Testis (tissue), 3 donors: ENCODE measurements around the gene HSPB6. TPM values are rescaled to one million over a fixed set of nuclear protein-coding genes. Genes with fewer than 3 reads are reported as not detected.
"Not testable (repeated sequence)": the region's sequence is repeated elsewhere in the genome, so short reads cannot be mapped to it uniquely, and the experiment has no call there.

ENCODE experiments used
- DNase-seq: peaks from one replicate; pipeline ENCODE4 v3.0.0-alpha.2; 2019
- H3K27ac ChIP-seq, 2 donors: fragments of 200-600 bp; sonication (generic); one replicate each; pipeline ENCODE4 v1.5.1; 2019
- H3K27me3 ChIP-seq: fragments of 200-600 bp; sonication (generic); one replicate; pipeline ENCODE4 v1.5.1; 2019
- H3K36me3 ChIP-seq: fragments of 200-600 bp; sonication (generic); one replicate; pipeline ENCODE4 v1.5.1; 2017; ENCODE audit warnings: low read depth; ENCODE audit errors: missing control alignments
- H3K4me1 ChIP-seq: fragments of 200-600 bp; sonication (generic); one replicate; pipeline ENCODE4 v1.5.1; 2019
- H3K4me3 ChIP-seq, 2 donors: fragments of 200-600 bp; sonication (generic); one replicate each; pipeline ENCODE4 v1.5.1; 2017 to 2019
- H3K9me3 ChIP-seq: fragments of 200-600 bp; sonication (generic); one replicate; pipeline ENCODE4 v1.5.1; 2017
- POLR2A ChIP-seq: fragments of 450-650 bp; IDR thresholded peaks from one replicate; pipeline ENCODE4 v1.6.1; 2017; ENCODE audit warnings: antibody characterized with exemption, mild to moderate bottlenecking, moderate library complexity
- WGBS, 2 donors: methylation state at CpG; one replicate each; pipeline ENCODE4 v1.1.5; 2018; 5-methylcytosine and 5-hydroxymethylcytosine counted together
- intact Hi-C: fragments of 100-400 bp; cut with DNase I; formaldehyde crosslinking; loops from one replicate; pipeline ENCODE4 v1.15.1; 2023; ENCODE audit warnings: low total_unique reads
- polyA plus RNA-seq: library from polyadenylated mRNA; stranded (reverse); fragments of 350-450 nt; fragmentation: Illumina TruSeq; extraction: RNeasy Lipid Tissue Mini Kit (QIAGEN cat#74804); gene quantifications from one replicate; pipeline ENCODE4 v1.2.3, GENCODE V29; 2014; ENCODE audit warnings: low read depth, low replicate concordance; ENCODE audit not compliant: insufficient read depth
- total RNA-seq, 2 donors: library from RNA; depleted of rRNA; stranded (reverse); fragments of >200 nt; gene quantifications; one replicate each; pipeline ENCODE4 v1.2.3, GENCODE V29; 2016
- TF ChIP-seq, protein P1 (sequence below), 3 experiments: fragments of 450-650 bp in 2 of 3; fragments of 200-600 bp in 1 of 3; sonication (generic) in 1 of 3; IDR thresholded peaks; one replicate each; pipeline ENCODE4 v1.5.1; 2016 to 2019; ENCODE audit warnings: antibody characterized with exemption in 3 of 3, mild to moderate bottlenecking in 2 of 3, moderate library complexity in 1 of 3

The HSPB6 gene
- total and polyA plus RNA-seq, 3 donors from 2014 or later: 50.9 to 146 (median 57.1) TPM

DNA sequence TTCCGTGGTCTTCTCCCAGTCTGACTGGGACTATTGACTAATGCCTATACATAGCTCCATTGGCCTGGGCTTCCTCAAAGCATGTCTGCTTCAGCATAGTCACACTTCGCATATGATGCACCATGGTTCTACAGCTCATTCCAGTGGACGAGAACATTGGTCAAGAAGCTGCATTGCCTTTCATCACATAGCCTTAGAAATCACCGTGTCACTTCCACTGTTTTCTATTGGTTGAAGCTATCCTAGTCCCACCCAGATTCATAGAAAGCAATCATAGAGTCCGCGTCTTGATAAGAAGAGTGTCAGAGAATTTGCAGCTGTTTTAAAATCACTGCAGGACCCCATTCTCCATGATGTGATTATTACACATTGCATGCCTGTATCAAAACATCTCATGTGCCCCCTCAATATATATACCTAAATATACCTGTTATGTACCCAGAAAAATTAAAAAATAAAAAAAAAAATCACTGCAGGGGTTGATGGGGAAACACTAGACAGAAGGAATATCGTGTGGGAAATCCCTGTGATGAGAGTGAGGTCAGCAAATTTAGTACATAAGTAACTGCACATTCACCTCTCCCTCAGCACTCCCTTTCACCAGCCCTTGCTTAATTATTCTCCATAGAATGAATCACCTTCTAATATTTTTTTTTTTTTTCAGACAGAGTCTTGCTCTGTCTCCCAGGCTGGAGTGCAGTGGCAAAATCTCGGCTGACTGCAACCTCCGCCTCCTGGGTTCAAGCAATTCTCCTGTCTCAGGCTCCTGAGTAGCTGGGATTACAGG, 16.4 kb upstream of the HSPB6 start:
- Histone ChIP-seq H3K27me3 (no peaks in the 10 kb centered on the region), H3K27ac (no peak overlapping the region), H3K4me1 (peaks cover 13% of the 10 kb centered on the region), H3K36me3 (no peaks in the 10 kb centered on the region), H3K9me3 (no peaks in the 10 kb centered on the region), H3K4me3 (no peak overlapping the region)
- 67 to 68% methylated on average over 9 of the region's 9 CpGs for WGBS, 2 donors
- TF ChIP-seq, protein P1, sequence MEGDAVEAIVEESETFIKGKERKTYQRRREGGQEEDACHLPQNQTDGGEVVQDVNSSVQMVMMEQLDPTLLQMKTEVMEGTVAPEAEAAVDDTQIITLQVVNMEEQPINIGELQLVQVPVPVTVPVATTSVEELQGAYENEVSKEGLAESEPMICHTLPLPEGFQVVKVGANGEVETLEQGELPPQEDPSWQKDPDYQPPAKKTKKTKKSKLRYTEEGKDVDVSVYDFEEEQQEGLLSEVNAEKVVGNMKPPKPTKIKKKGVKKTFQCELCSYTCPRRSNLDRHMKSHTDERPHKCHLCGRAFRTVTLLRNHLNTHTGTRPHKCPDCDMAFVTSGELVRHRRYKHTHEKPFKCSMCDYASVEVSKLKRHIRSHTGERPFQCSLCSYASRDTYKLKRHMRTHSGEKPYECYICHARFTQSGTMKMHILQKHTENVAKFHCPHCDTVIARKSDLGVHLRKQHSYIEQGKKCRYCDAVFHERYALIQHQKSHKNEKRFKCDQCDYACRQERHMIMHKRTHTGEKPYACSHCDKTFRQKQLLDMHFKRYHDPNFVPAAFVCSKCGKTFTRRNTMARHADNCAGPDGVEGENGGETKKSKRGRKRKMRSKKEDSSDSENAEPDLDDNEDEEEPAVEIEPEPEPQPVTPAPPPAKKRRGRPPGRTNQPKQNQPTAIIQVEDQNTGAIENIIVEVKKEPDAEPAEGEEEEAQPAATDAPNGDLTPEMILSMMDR (IDR thresholded peaks at IDR 0.05): no peak
- intact Hi-C loops: no loop called here
- DNase-seq: no peak

DNA sequence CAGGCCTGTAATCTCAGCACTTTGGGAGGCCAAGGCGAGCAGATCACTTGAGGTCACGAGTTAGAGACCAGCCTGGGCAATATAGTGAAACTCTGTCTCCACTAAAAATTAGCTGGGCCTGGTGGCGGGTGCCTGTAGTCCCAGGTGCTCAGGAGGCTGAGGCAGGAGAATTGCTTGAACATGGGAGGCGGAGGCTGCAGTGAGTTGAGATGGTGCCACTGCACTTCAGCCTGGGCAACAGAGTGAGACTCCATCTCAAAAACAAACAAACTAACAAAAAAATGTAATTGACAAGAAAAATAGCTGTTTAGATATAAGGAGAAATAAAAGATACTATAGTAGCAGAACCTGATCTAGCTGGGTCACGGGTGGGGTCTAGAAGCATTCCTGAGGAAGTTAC, 15.5 kb upstream of the HSPB6 start:
- H3K36me3 ChIP-seq, H3K4me3 ChIP-seq, H3K9me3 ChIP-seq, DNase-seq, intact Hi-C loops, H3K27me3 ChIP-seq, H3K27ac ChIP-seq: not testable (repeated sequence)
- 76 to 87% methylated on average over 3 to 5 of the region's 5 CpGs for WGBS, 2 donors
- H3K4me1 ChIP-seq: peaks cover 21% of the 10 kb centered on the region

DNA sequence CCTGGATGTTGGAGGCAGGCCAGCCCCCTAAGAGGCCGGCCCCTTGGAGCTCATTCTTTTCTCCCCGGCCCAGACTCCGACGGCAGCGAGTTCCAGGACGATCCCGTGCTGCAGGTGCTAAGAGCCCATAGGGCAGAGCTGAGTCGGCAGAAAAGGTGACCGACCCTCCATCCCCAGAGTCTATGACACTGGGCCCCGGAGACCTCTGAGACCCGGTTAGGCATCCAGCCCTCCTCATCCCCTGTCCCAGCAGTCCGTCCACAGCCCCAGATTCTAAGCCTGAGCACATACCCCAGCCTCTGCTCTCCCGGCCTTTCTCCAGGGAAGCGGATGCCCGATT, 11.2 kb upstream of the HSPB6 start:
- DNase-seq: no peak
- WGBS, 2 donors: 16 to 43% methylated on average over 10 to 15 of the region's 15 CpGs
- no peak for TF ChIP-seq POLR2A
- TF ChIP-seq, protein P1 (IDR thresholded peaks at IDR 0.05): no peak
- no peaks in the 10 kb centered on the region for H3K27me3 ChIP-seq
- H3K4me3 ChIP-seq: peak overlapping the region in 1 of 2 donors; percentile 7
- H3K27ac ChIP-seq: peak overlapping the region in 1 of 2 donors; percentile 30
- H3K9me3 ChIP-seq: no peaks in the 10 kb centered on the region
- H3K36me3 ChIP-seq: no peaks in the 10 kb centered on the region
- intact Hi-C loops: no loop called here
- H3K4me1 ChIP-seq: peaks cover 18% of the 10 kb centered on the region

DNA sequence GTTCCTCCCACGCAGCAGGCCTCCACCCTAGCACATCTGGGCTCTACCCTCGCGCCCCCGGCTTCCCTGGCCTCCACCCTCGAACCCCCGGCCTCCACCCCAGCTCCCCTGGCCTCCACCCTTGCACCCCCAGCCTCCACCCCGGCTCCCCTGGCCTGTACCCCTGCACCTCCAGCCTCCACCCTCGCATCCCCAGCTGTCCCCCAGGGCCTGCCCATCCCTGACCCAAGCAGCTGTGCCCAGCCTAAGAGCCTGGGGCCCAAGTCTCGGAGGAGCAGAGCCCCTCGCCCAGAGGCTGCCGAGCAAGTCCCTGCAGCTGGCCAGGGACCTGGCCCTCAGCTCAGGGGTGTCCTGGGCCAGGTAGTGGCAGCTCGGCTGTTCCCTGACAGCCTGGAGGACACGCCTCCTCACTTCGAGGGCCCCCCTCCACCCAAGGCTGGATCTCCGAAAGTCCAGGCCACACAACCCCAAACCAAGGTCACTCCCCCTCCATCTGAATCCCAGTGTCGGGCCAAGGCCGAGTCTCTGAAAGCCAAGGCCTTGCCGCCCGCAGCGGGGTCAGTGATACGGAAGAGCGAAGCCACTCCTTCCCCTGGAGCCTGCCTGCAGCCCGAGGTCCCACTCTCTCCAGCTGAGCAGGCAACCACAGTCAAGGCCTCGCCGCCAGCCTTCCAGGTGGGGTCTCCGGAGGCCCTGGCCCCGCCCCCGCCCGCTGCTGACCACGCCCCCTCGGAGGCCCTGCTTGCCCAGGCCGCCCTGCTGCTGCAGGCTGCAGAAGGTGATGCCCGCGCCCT, 10.7 kb upstream of the HSPB6 start:
- 27 to 58% methylated on average over 8 to 31 of the region's 34 CpGs for WGBS, 2 donors
- H3K36me3 ChIP-seq: no peaks in the 10 kb centered on the region
- peak; percentile 71 for DNase-seq
- TF ChIP-seq POLR2A: no peak
- TF ChIP-seq, protein P1 (IDR thresholded peaks at IDR 0.05): no peak
- H3K4me1 ChIP-seq: peaks cover 18% of the 10 kb centered on the region
- H3K27me3 ChIP-seq: no peaks in the 10 kb centered on the region
- intact Hi-C loops: no loop called here
- H3K4me3 ChIP-seq: peak overlapping the region in 1 of 2 donors; percentile 7
- no peaks in the 10 kb centered on the region for H3K9me3 ChIP-seq
- peak overlapping the region in 1 of 2 donors; percentile 30 for H3K27ac ChIP-seq

DNA sequence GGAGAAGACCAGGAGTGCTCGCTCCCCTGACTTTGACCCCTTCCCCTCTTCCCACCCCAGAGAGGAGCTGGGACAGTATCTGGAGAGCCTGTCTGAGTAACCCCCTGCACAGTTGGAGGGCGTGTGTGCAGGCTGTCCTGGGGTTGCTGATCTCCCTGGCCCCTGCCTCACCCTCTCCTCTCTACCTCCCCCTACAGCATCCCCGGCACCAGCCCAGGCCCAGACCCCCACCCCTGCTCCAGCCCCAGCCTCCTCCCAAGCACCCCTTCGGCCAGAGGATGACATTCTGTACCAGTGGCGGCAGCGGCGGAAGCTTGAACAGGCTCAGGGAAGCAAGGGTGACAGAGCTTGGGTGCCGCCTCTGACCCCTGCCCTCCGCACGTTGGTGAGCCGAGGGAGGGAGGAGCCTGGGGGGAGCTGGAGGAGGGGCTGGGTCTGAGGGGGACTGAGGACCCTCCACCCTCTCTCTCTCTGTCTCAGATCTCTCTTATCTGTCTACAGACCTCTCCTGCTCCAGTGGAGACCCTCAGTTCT, 9.8 kb upstream of the HSPB6 start:
- DNase-seq: no peak
- H3K27me3 ChIP-seq: no peaks in the 10 kb centered on the region
- peaks cover 18% of the 10 kb centered on the region for H3K4me1 ChIP-seq
- no peaks in the 10 kb centered on the region for H3K9me3 ChIP-seq
- H3K36me3 ChIP-seq: no peaks in the 10 kb centered on the region
- intact Hi-C loops: no loop called here
- no peak overlapping the region for H3K27ac ChIP-seq
- WGBS, 2 donors: 78 to 80% methylated on average over 11 of the region's 11 CpGs
- no peak for TF ChIP-seq POLR2A
- H3K4me3 ChIP-seq: no peak overlapping the region
